ENCODE data around the gene PHF11.

Gene PHF11

GRCh38 chr13:49499889-49500660 lies 4.3 kb downstream of the PHF11 start:
- no peak for DNase-seq

GRCh38 chr13:49502954-49503353 lies 7.2 kb downstream of the PHF11 start:
- no peak for DNase-seq

GRCh38 chr13:49503951-49504350 lies 8.2 kb downstream of the PHF11 start:
- no peak for DNase-seq

- no peak for DNase-seq
These were observed 16.8 kb downstream of the PHF11 start for GRCh38 chr13:49512578-49512977.

- no peak for DNase-seq
These were observed 20.7 kb downstream of the PHF11 start for GRCh38 chr13:49516467-49516866.

GRCh38 chr13:49517461-49517860 lies 21.7 kb downstream of the PHF11 start:
- DNase-seq, result no peak

- DNase-seq, result no peak
These were observed 25.5 kb downstream of the PHF11 start for GRCh38 chr13:49521224-49521623.

- DNase-seq, result no peak
These were observed 29.2 kb downstream of the PHF11 start for GRCh38 chr13:49524740-49525501.

GRCh38 chr13:49527123-49527522 lies 31.4 kb downstream of the PHF11 start:
- DNase-seq, result no peak

GRCh38 chr13:49528161-49528560 lies 32.4 kb downstream of the PHF11 start:
- DNase-seq, result no peak

- DNase-seq, result no peak
These were observed 34.7 kb downstream of the PHF11 start for GRCh38 chr13:49530457-49530856.

GRCh38 chr13:49532593-49532992 lies 36.8 kb downstream of the PHF11 start:
- no peak for DNase-seq

- no peak for DNase-seq
These were observed 37.3 kb downstream of the PHF11 start for GRCh38 chr13:49533011-49533410.

GRCh38 chr13:49533591-49534269 lies 38.0 kb downstream of the PHF11 start:
- no peak for DNase-seq

- no peak for DNase-seq
These were observed 40.6 kb downstream of the PHF11 start for GRCh38 chr13:49536144-49536873.

- DNase-seq, result no peak
These were observed 42.7 kb downstream of the PHF11 start for GRCh38 chr13:49538404-49538803.

- no peak for DNase-seq
These were observed 43.6 kb downstream of the PHF11 start for GRCh38 chr13:49539313-49539712.

- DNase-seq, result no peak
These were observed 44.0 kb downstream of the PHF11 start for GRCh38 chr13:49539746-49540145.

GRCh38 chr13:49540552-49540951 lies 44.8 kb downstream of the PHF11 start:
- no peak for DNase-seq

- no peak for DNase-seq
These were observed 47.9 kb downstream of the PHF11 start for GRCh38 chr13:49543656-49544055.

GRCh38 chr13:49545661-49546060 lies 49.9 kb downstream of the PHF11 start:
- DNase-seq, result no peak

- DNase-seq, result no peak
These were observed 50.8 kb downstream of the PHF11 start for GRCh38 chr13:49546561-49546960.

GRCh38 chr13:49549289-49549688 lies 53.5 kb downstream of the PHF11 start:
- DNase-seq, result no peak

All from activated effector memory CD4-positive, alpha-beta T cell treated with anti-CD3 and anti-CD28 coated beads, Interleukin-2, amount 50 U/mL, for 16 hours (primary cell).